OCI-LY7 (cell line): Measurements from ENCODE around the gene RBBP8.

ENCODE experiments used
- EZH2phosphoT487 ChIP-seq: fragments of 200-600 bp; sonication (generic); IDR thresholded peaks from 2 replicates; pipeline ENCODE4 v1.6.1; 2018; ENCODE audit warnings: low read depth, borderline replicate concordance, mild to moderate bottlenecking, mixed run types, antibody characterized with exemption, low read length, moderate library complexity, mixed read lengths
- TF ChIP-seq, protein P1 (sequence below): fragments of 200-600 bp; sonication (generic); conservative IDR thresholded peaks from 2 replicates; pipeline ENCODE4 v1.5.1; 2014; ENCODE audit warnings: mild to moderate bottlenecking, antibody characterized with exemption, low read length, moderate library complexity, mixed read lengths

DNA sequence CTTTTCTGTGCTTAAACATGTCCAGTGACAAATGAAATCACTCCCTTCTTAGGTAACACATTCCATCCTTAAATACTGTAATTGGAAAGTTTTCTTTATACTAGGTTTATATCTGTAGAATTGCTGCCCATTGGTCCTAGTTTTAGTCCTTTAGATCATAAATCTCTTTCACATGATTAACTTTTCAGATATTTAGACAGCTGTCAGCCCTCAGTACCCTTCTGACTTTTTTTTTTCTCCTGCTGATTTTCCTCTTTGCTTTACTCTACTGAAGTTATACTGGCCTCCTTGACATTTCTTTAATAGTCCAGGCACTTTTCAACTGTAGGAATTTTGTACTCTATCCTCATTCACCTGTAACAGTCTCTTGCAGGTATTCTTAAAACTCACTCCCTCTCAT, 28.9 kb downstream of the RBBP8 start:
- TF ChIP-seq, protein P1, sequence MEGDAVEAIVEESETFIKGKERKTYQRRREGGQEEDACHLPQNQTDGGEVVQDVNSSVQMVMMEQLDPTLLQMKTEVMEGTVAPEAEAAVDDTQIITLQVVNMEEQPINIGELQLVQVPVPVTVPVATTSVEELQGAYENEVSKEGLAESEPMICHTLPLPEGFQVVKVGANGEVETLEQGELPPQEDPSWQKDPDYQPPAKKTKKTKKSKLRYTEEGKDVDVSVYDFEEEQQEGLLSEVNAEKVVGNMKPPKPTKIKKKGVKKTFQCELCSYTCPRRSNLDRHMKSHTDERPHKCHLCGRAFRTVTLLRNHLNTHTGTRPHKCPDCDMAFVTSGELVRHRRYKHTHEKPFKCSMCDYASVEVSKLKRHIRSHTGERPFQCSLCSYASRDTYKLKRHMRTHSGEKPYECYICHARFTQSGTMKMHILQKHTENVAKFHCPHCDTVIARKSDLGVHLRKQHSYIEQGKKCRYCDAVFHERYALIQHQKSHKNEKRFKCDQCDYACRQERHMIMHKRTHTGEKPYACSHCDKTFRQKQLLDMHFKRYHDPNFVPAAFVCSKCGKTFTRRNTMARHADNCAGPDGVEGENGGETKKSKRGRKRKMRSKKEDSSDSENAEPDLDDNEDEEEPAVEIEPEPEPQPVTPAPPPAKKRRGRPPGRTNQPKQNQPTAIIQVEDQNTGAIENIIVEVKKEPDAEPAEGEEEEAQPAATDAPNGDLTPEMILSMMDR = no peak
- no peak for TF ChIP-seq EZH2phosphoT487
